Measurements from ENCODE around the gene ALG6. TPM values are rescaled to one million over a fixed set of nuclear protein-coding genes. Genes with fewer than 3 reads are reported as not detected.

The ALG6 gene
- total RNA-seq, 6 experiments from 2014 or later = 5.5 to 7.7 (median 6.1) TPM

DNA sequence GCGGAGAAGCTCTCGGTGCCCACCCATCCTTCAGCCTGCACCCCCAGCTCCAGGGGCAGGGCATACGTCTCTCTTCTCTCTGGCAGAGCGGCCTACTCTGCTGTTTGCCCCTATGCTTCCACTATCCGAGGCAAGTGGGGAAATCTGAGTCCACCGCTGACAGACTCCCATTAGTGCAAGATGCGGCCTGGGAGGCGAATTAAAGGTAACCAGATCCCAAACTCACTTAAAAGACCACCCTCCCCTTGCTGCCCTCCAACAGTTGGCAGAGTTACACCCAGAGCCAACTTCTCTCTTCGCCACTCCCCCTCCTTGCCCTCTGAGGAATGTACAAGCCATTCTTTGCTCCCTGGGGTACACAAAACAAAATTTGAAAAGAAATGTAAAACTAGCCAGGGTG, 38.6 kb upstream of the ALG6 start:
- DNase-seq (no peak), ATAC-seq (no peak)
- Histone ChIP-seq H3K36me3 (no peaks in the 10 kb centered on the region), H3K27ac (no peak overlapping the region), H3K9me3 (no peaks in the 10 kb centered on the region), H3K4me3 (no peak overlapping the region), H3K4me1 (no peaks in the 10 kb centered on the region), H3K27me3 (peaks cover 22 to 62% of the 10 kb centered on the region in 2 donors)
- no peak for TF ChIP-seq CTCF (IDR thresholded peaks at IDR 0.05)
- no peak for TF ChIP-seq POLR2A (IDR thresholded peaks at IDR 0.05)
- intact Hi-C loops (cut with DNase I) = loop anchor here in 1 of 2 donors (10.0 kb wide), 1 partner anchor 106 kb away; no protein-coding TSS in a partner anchor
- WGBS (ENCODE audit: insufficient coverage, low coverage, low lambda C conversion rate, missing lambda C conversion rate) = 66% methylated on average over 4 of the region's 9 CpGs

DNA sequence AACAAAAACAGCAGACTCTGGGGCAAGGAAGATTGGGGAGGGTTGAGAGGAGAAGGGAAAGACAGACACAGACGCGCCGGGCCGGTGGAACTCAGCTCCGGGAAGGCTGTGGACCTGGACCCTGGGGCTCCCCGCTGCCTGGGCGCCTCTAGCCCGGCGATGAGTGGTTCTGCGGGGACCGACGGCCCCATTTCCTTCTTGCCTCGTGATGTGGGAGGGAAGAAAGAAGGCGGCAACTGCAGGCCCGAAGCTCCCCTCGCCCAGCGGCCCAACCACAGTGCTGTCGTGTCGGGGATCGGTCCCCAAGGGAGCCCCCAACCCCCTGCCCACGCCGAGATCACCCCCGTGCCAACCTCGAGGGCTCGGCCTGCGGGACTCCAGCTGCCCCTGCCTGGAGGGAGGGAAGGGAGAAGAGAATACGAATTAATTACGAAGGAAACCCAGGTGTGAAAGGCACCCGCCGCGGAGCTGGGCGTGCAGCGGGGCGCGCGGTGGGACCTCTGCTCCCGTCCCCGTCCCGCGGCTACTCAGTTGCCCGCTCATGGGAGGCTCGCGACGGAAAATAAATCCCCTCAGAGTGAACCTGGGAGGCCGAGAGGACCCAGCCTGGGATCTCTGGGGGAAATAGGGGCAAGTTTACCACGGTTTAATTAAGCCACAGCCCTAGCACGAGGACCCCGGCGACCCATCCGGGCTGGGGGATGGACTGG, 37.7 kb upstream of the ALG6 start:
- no peak overlapping the region for H3K27ac ChIP-seq
- DNase-seq (no peak), ATAC-seq (peak in 1 of 4 donors; percentile 11)
- peaks cover 13 to 53% of the 10 kb centered on the region in 2 donors for H3K27me3 ChIP-seq
- WGBS (ENCODE audit: insufficient coverage, low coverage, low lambda C conversion rate, missing lambda C conversion rate) = 7% methylated on average over 25 of the region's 50 CpGs
- intact Hi-C loops (cut with DNase I) = loop anchor here in 1 of 2 donors (10.0 kb wide), 1 partner anchor 105 kb away; no protein-coding TSS in a partner anchor
- H3K4me1 ChIP-seq = no peaks in the 10 kb centered on the region
- H3K9me3 ChIP-seq = no peaks in the 10 kb centered on the region
- H3K36me3 ChIP-seq = no peaks in the 10 kb centered on the region
- no peak overlapping the region for H3K4me3 ChIP-seq
- no peak for TF ChIP-seq POLR2A (IDR thresholded peaks at IDR 0.05)
- TF ChIP-seq CTCF (IDR thresholded peaks at IDR 0.05) = no peak

GRCh38 chr1:63330331-63330916, 37.0 kb upstream of the ALG6 start:
- H3K4me1 ChIP-seq = no peaks in the 10 kb centered on the region
- ATAC-seq = no peak
- intact Hi-C loops (cut with DNase I) = no loop called here
- no peak for TF ChIP-seq CTCF (IDR thresholded peaks at IDR 0.05)
- no peak for TF ChIP-seq POLR2A (IDR thresholded peaks at IDR 0.05)
- DNase-seq = no peak
- H3K9me3 ChIP-seq = no peaks in the 10 kb centered on the region
- no peaks in the 10 kb centered on the region for H3K36me3 ChIP-seq
- H3K27ac ChIP-seq = no peak overlapping the region
- 5% methylated on average over 12 of the region's 28 CpGs for WGBS (ENCODE audit: insufficient coverage, low coverage, low lambda C conversion rate, missing lambda C conversion rate)
- peaks cover 11 to 48% of the 10 kb centered on the region in 2 donors for H3K27me3 ChIP-seq
- H3K4me3 ChIP-seq = no peak overlapping the region

DNA sequence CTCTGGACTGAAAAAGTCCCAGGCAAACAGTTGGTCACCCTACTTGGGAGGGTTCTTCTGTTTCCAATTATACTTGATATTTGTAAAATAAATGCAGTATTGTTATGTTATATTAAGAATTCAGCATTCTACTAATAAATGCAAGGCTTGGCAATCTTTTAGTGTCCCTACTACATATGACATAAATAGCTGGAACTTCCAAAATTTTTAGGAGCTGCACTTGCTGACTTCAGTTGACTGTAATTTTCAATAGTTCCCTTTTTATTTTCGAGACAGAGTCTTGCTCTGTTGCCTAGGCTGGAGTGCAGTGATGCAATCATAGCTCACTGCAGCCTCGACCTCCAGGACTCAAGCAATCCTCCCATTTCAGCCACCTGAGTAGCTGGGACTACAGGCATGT, 25.0 kb upstream of the ALG6 start:
- Histone ChIP-seq H3K27ac (no peak overlapping the region), H3K4me3 (no peak overlapping the region), H3K4me1 (no peaks in the 10 kb centered on the region), H3K36me3 (no peaks in the 10 kb centered on the region), H3K27me3 (no peaks in the 10 kb centered on the region), H3K9me3 (no peaks in the 10 kb centered on the region)
- intact Hi-C loops (cut with DNase I) = no loop called here
- 0% methylated on average over 2 of the region's 2 CpGs for WGBS (ENCODE audit: insufficient coverage, low coverage, low lambda C conversion rate, missing lambda C conversion rate)
- TF ChIP-seq POLR2A (IDR thresholded peaks at IDR 0.05) = no peak
- no peak for TF ChIP-seq CTCF (IDR thresholded peaks at IDR 0.05)
- DNase-seq (no peak), ATAC-seq (no peak)
